Putamen (tissue), 1 donor: ENCODE measurements around the gene FBXL17.
A peak's percentile ranks its signal among the peaks of the same experiment; 100 is the strongest.

Experiments used
- DNase-seq: peaks from one replicate; pipeline ENCODE4 v3.0.0-alpha.2; 2016; ENCODE audit warnings: low spot score

The FBXL17 gene

DNA sequence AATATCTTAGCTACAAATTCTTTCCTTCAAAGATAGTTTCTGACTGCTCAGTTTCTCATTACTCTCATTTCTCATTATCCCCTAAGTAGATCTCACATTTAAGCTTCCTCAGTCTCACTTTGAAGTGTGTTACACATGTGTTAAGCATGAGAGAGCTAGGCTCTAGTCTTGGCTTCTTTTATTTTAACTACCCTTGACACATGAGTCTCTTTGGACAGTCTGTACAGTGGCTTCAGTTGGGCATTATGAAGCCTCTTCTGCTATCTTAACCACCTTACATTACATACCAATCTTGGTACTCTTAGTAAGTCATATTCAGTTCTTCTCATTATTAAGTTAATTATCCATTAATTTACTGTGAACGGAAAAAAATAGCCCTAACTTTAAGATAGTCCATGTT, 232.5 kb downstream of the FBXL17 start:
- DNase-seq = no peak

DNA sequence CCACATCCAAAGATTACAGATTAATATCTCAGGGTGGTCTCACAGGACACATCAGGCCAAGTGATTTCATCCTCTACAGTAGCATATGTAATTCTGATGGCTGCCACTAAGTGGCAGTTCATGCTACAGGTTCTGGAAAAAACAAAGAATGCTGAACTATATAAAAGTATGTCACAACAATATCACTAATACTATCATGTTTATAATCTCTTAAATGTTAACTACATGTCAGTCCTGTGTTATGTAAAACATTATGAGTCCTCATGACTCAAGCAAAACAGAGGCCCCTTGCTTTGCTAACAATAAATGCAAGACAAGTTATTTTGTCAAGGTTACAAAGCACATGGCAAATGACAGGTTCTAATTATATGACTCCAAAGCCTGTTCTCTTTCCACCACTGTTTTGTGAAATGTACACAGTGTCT, 233.2 kb downstream of the FBXL17 start:
- no peak for DNase-seq

DNA sequence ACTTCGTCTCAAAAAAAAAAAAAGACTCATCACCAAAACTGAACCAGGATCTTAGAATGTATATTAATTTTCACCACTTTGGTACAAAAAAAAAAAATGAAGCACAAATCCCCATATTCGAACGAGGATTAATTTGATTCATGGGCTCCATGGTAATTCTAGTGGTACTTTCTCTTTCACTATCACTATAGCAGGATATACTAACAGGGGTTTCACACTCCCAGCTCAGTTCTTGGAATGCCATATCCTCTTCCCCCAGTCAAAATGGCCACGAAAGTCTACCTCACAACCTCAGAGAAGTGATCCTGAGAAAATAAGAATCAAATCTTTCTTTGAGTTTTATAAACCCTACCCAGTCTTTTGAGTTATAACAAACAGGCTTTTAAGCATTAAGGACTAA, 235.7 kb downstream of the FBXL17 start:
- no peak for DNase-seq

DNA sequence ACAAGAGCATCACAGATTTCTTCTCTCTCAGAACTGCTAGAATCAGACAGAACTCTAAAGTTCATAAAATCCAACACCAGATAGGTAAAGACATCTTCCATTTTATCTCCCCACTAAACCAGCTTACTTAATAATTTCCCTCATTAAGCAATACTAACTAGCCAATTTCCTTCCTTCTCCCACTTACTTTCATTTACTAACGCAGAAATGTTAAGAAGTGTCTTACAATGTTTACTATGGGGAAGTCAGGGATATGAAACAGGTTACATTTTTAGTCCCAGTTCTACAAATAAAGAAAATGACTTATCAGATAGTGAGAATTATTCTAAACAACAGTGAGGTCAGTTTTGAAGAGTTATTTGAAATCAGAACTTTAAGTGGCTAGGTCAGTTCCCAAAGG, 236.5 kb downstream of the FBXL17 start:
- DNase-seq = no peak

DNA sequence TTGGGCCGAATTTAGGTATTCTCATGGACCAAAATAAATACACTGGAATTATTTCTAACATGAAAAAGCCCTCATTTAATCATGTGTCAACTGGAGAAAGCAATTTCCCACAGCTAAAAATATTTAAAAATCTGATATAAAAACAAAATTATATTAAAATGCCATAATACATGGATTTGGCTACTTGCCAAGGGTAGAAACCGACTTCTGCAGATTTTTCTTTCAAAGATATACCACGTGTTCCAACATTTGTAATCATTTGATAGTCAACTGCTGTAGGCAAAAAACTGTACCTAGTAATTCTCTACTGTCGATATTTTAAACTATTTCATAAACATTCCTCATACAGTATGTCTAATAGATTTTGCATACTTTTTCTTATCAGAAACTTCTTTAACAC, 237.6 kb downstream of the FBXL17 start:
- no peak for DNase-seq

DNA sequence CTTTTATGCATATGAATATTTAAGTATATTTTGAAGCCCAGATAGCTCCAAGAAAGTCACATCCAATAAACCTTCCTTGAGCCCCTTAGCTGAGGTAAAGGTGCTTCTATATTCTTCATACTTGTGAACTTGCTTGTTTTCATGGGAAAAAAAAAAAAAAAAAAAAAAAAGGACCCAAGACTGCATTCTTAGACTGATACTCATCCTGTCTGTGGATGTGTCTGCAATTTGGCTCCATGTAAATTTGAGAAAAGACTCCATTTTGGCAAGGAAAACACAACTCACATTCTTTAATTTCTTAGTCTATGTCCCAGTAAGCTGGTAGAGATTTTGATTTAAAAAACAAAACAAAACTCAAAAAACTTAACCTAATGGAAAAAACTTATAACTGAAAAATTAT, 238.3 kb downstream of the FBXL17 start:
- no peak for DNase-seq

DNA sequence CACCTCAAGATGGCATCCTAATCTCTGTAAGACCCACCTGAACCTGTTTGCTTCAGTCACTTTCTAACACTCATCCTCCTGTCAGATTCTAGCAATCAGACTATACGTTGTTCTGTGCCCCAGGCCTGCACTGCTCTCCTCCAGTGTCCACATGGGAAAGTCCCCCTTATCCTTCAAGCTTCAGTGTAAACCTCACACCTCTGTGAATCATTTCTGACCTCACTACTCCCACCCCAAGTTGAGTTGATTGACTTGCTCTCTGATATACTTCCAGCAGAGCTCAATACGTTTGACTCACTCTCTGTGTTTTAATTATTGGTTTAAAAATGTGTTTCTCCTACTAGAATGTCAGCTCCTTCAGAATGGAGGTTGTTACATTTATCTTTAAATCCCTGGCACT, 240.2 kb downstream of the FBXL17 start:
- peak; percentile 15 for DNase-seq

DNA sequence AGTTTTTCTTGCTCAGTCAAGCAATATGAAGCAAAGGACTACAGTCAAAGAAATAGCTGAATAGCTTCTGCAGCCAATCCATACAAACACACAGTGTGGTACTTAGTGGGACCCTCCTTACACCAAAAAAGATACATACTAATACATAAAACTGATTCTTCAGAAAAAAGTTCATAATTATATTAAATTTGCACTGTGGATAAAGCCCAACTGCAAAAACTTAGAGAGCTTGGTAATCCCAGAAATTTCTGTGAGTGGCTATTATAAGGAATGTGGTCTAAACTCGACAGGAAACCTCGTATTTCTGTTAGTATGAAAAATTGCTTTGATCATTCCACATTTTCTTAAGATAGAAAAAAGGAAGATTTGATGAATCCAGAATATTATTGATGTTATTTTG, 245.4 kb downstream of the FBXL17 start:
- no peak for DNase-seq

DNA sequence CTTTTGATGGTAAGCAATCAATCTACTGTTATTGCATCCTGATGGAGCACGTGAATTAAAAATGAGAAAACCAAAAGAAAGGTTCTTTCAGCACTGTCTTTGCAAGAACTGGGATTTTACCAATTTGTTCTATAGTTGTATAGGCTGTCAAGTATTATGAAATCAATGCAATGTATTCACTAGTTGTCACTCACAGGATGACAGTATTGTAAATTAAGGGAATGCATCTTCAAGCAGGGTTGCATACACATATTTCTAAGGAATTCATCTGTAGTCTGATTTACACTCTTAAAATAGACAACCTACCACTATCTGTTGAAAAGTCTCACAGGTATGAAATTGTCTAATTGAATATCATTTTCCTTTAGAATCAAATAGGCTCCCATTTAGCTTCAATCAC, 252.8 kb downstream of the FBXL17 start:
- DNase-seq = peak; percentile 41

DNA sequence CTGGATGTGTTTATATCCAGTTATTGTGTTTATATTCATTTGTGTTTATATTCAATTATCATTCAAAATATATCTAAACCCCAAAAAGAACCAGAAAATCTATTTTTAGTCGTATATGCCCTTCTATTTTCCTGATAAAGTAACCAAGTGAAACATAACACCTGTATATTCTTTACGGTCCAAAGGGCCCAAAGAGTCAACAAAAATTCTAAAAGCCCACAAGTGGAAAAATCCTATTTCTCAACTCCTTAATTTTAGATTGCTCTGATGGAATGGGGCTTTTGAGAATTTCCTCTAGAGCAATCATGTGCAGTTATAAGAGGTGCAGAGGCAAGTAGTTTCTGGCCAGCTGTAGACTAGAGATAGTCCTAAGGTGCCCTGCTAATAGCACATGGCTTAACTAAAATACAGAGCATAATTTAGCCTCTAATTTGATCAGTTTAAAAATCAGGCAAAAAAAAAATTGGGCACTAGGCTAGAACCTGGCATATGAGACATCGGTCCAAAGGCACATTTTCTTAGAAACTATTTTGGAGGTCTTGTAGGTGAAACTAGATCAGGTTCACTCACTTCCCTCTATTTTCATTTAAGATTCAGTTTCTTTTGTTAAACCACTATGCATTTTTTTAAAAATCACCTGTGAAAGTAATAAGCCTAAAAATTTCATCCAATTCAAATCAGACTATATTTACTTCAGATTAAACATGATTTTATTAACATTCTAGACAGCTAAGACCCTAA, 256.0 kb downstream of the FBXL17 start:
- DNase-seq = no peak

DNA sequence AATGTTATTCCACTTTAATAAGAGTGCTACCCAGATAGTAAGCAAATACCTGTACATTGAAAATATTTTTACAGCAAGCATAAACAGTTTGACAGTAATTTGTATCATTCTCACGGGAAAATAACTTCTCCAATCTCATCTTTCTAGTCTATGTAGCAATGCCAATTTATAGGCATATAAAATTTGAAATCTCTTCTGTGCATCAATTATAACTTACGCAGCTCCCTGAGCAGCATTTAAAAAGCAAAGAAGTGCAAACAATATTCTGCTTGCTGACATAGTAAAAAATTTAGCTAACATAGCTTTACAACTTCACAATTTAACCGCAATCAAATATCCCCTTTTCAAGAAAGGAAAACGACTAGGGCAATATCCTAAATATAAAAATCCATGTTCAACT, 257.3 kb downstream of the FBXL17 start:
- no peak for DNase-seq

DNA sequence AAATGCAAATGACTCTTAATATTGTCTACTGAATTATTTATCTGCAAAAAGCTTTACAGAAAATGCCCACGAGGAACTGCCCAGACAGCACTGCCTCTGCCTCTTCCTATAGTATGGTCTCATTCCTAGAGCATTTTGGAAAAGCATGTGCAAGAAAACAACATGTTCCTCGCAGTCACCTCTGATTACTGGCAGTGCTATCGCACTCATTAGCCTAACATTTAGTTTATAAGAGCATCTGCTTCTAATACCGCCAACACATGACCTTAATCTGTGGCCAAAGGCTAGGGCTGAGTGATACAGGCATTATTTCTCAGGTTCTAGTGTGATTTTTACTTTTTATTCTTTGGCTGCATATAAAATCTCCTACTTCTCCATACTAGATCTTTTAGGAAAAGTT, 259.2 kb downstream of the FBXL17 start:
- no peak for DNase-seq

DNA sequence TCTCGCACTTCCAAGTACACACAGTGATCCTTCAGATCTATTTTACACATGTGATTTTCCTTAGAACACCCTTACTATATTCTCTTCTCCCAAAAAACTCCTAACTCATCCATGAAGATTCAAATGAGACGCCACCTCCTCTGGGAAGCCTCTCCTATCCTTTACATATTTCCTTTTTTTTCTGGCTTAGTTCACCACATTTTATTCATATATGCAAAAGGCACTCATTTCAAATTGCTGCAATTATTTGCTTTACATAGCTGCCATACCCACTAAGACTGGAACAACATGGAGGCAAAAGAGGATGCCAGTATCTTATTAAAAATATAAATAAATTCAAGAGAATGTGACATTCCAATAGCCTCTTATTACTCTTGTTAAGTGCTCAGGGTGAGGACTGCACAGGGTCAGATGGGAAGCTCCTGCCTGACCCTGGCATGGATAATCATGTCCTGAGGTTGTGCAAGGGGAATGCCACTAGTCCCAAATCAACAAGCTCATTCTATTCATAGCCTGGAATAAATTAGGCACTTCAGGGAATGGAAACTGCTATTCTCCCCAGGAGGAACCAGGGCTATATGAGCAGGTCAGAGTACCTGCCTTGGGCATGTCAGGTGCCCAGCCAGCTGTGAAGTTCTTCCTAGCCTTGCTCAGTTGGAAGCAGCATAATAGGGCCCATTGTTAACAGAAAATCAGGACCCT, 262.9 kb downstream of the FBXL17 start:
- no peak for DNase-seq

DNA sequence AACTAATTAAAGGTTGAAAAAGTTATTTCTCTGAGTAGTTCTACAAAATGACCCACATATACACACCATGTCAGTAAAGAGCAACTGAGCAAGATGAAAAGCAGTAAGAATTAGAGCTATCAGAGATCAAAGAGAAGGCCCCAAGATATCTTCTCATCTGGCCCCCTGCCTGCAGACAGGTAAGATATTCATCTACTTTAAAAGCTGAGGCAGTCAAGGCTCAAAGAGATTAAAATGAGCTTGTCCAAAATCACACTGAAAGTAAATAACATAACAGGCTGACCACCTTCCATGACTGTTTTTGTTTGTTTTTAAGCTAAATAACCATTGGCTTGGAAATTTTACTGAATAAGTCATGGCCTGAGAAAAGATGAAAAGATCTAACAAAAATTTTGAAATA, 266.2 kb downstream of the FBXL17 start:
- DNase-seq = no peak

DNA sequence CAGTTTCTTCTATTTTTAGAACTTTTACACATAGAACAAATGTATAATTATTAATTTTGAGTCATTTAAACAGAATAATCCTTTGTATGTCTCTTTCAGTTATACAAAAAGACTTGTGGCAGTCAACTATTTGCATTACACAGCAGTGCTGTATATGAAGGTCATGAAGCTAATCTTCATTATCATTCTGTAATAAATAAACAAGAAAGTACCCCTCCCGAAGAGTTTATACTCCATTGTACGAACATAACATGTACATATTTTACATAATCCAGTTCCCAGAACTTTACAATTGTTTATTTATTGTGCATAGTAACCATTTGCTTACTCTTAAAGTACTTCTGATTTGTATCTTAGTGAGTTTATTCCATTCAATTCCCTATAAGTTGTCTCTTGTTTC, 267.9 kb downstream of the FBXL17 start:
- DNase-seq = no peak

DNA sequence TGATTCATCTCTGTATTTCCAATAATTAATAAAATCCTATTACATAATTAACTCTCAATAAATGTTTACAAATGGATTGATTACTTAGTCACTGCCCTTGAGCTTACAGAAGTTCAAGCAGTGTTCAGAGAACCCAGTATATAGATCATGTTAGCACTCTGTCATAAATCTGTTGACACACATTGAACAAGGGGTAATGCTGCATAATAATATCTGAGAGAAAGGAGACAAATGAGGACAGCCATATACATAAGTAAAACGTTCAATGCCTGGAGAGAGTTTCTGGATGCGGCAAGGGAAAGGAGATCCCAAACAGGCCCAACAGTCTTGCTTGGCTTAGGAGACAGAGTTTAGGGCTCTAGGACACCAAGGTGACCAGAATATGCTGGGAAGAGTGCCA, 270.2 kb downstream of the FBXL17 start:
- DNase-seq = no peak

DNA sequence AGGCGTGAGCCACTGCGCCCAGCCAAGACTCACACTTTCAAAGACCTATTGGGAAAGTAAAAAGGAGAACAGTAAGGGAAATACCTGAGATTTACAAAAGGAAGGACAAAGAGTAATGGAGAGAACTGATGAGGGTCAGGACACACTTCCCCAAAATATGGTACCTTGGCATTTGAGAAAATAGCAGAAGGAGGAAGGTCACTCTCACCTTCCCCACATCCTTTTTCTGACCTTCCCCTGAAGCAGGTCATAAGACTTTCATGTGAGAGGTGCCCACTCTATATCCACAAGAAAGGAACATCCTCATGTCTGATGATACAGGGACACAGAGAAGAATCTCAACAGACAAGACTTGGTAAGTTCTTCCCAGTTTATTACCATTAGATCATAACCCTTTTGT, 272.8 kb downstream of the FBXL17 start:
- DNase-seq = no peak

DNA sequence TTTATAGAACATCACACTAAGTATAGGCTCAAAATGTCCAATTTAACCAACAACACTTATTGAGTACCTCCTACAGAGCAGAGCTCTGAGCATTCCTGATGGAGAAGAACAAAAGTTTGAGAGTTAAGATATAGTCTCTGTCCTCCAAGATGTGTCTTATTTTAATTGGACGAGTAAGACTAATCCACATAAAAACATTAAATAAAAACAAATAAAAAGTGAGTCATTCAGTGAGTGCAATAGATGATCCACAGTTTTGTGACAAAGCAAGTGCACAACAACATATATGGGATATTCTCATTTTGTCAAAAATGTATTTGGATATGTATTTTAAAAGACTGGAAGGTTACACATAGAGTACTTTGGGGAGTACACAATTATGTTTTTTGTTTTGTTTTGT, 277.4 kb downstream of the FBXL17 start:
- DNase-seq = no peak

DNA sequence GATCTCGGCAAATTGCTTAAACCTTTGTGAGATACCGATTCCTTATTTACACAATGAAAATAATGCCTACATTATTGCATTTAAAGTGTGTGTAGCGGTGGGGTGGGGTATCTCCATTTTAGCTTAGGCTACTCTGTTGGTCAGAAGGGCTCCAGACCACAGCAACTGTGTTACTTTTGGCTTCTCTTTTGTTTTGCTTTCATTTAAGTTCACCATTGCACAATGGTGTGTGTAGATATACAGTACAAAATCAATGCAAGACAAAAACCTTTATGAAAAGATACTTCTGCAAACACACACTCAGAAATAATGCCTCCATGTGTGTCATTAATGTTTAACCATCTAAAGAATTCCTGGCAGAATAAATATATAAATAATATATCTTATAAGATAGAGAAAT, 279.4 kb downstream of the FBXL17 start:
- DNase-seq = no peak

DNA sequence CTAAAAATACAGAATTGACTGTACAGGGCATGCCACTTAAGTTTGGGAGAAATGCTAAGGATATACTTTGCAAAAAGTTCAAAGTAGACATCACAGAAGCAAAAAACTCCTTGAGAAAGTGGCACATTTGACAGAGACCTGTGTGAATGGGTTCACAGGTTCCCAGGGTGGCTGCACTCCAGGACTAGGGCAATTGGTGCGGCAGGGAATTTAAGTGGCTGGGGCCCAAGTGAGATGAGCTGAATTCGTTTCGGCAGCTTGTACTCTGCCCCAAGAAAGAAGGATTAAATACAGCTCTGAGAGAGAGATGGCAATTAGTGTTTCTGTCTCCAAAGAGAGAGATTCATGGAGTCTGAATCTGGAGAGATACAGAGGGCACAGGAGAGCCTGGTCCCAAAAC, 280.1 kb downstream of the FBXL17 start:
- peak; percentile 34 for DNase-seq

DNA sequence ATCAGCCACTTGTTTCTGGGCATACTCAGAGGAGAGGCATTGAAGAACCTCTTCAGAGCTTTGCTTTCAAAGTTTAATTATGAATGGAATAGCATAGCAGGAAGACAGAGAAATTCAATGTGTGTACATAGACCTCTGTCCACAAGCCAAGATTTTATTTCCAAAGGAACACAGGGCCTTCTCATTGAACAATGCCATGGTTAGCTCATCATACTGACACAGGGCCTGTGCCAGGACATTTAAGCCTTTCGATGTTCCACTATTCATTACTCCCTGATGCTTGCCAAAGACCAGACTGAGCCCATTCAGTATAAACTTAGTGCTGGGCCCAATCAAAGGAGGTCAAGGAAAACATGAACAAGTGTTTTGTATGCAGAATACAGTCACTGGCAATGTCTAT, 280.8 kb downstream of the FBXL17 start:
- peak; percentile 93 for DNase-seq

DNA sequence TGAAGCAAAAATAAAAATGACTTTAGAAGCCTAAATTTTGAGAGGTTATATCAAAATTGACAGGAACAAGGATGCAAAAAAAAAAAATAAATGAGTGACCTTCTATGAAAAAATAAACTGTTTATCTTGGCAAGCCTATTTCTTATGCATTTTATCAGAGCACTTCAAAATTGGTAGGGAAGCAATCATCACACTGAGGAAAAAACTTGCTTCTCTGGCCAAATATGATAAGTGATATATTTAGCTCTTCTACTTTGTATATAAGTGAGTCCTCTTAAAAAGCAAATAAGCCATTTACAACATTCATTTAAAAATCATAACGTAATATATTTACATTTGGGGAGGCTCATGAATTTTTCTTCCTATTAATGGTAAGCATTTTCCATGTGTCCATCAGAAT, 287.1 kb downstream of the FBXL17 start:
- no peak for DNase-seq

DNA sequence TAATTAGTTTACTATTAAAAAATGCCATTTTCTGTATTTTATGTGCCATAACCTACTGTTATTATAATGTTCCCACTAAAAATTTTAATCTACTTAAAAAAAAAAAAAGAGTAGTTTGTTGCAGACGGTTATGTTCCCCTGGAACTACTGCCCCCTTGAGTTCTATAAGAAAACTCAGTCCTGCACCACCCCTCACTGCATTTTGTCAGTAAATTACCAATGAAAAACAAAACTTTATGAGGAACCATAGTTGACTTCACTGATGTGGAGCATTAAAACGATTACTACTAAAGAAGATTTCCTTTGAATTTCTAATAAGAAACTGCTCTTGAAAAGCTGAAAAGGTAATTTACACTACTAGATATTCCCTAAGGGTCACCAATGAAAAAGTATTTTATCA, 288.7 kb downstream of the FBXL17 start:
- no peak for DNase-seq

DNA sequence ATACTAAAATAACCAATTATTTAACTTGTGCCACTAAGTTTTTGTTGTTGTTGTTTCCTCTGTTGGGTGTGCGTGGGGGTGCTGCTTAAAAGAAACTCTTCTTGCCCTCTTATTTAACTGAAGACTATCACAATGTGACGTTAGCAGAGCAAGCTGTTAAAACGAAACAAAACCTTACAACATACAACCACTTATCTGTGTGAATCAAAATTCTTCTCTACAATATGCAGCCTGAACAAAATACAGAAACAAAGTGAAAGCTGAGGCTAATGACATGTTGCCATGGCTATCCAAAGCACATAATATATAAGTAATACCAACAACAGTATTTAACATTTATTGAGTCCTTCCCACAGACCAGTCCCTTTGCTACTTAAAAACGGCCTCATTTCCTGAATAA, 291.0 kb downstream of the FBXL17 start:
- DNase-seq = no peak
